Peyer's patch (tissue), 4 donors: Measurements from ENCODE around the gene ACER3. TPM values are rescaled to one million over a fixed set of nuclear protein-coding genes. Genes with fewer than 3 reads are reported as not detected.

ENCODE experiments used
- DNase-seq, 3 donors: peaks; one replicate each; pipeline ENCODE4 v3.0.0-alpha.2; 2017 to 2019
- H3K27ac ChIP-seq, 4 donors: fragments of 200-600 bp; sonication (generic); one replicate each; pipeline ENCODE4 v1.5.1; 2016 to 2019
- H3K27me3 ChIP-seq, 2 donors: fragments of 200-600 bp; sonication (generic); one replicate each; pipeline ENCODE4 v1.5.1; 2019
- H3K36me3 ChIP-seq, 3 donors: fragments of 200-600 bp; sonication (generic); one replicate each; pipeline ENCODE4 v1.5.1; 2016 to 2019
- H3K4me1 ChIP-seq, 4 donors: fragments of 200-600 bp; sonication (generic); one replicate each; pipeline ENCODE4 v1.5.1; 2016 to 2019
- H3K4me3 ChIP-seq, 4 donors: fragments of 200-600 bp; sonication (generic); 1 replicate in 3 of 4; 2 replicates in 1 of 4; pipeline ENCODE4 v1.5.1; 2016 to 2019; ENCODE audit warnings: mild to moderate bottlenecking in 1 of 4
- H3K9me3 ChIP-seq, 4 donors: fragments of 200-600 bp; sonication (generic); one replicate each; pipeline ENCODE4 v1.5.1; 2016 to 2019; ENCODE audit warnings: mild to moderate bottlenecking in 1 of 4
- CTCF ChIP-seq, 6 experiments: fragments of 450-650 bp in 4 of 6; fragments of 200-600 bp in 2 of 6; sonication (generic) in 1 of 6; IDR thresholded peaks; one replicate each; pipeline ENCODE4 v1.5.1; 2017 to 2019; ENCODE audit warnings: antibody characterized with exemption in 6 of 6, mild to moderate bottlenecking in 3 of 6, moderate library complexity in 1 of 6
- POLR2A ChIP-seq, 2 donors: fragments of 450-650 bp; IDR thresholded peaks; one replicate each; pipeline ENCODE4 v1.5.1; 2017; ENCODE audit warnings: antibody characterized with exemption in 2 of 2, mild to moderate bottlenecking in 2 of 2, moderate library complexity in 2 of 2
- total RNA-seq, 4 donors: library from RNA; depleted of rRNA; stranded (reverse); fragments of >200 nt; gene quantifications; one replicate each; pipeline ENCODE4 v1.1.0, GENCODE V29; 2016

Gene ACER3
- total RNA-seq, 4 donors from 2014 or later, result 13.2 to 25.5 (median 19.8) TPM

DNA sequence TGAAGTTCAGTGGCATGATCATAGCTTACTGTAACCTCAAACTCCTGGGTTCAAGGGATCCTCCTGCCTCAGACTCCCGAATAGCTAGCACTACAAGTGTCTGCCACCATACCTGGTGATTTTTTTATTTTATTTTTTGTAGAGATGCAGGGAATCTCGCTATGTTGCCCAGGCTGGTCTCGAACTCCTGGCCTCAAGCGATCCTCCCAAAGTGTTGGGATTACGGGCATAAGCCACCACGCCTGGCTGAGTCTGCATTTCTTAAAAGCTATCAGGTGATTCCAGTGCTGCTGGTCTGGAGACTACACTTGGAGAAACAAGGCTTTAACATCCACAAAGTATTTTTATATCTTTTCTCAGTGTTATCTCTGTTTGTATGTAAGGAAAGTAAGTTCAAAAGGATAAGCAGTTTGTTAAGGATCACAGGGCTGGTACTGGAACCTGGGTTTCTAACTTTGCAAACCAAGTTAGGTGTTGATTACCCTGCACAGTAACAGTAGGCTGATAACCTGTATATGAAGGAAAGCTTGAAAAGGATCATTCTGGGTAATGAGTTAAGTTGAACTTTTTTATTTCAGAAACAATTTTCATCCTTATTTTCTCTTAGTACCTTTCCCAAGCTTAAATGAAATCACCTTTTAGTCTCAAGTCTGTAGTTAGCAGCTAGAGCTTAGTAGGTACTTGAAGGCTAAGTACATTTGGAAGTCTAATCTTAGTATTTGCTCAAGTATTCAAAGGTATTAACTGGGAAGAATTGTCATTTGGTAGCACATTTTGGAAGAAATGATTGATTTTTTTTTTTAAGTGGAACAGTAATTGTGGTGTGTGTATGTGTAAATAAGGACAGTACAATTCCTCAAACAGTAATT, 12.5 kb downstream of the ACER3 start:
- no peaks in the 10 kb centered on the region for H3K9me3 ChIP-seq
- H3K27me3 ChIP-seq, result no peaks in the 10 kb centered on the region
- no peak for TF ChIP-seq CTCF (IDR thresholded peaks at IDR 0.05)
- no peak for TF ChIP-seq POLR2A (IDR thresholded peaks at IDR 0.05)
- no peak for DNase-seq
- no peak overlapping the region for H3K27ac ChIP-seq
- H3K36me3 ChIP-seq, result peaks cover 0 to 9% (median 0%) of the 10 kb centered on the region in 3 donors
- H3K4me3 ChIP-seq, result no peak overlapping the region
- no peaks in the 10 kb centered on the region for H3K4me1 ChIP-seq

GRCh38 chr11:76878014-76878413, 17.3 kb downstream of the ACER3 start:
- H3K9me3 ChIP-seq, result no peaks in the 10 kb centered on the region
- no peak overlapping the region for H3K4me3 ChIP-seq
- H3K27ac ChIP-seq, result no peak overlapping the region
- no peaks in the 10 kb centered on the region for H3K36me3 ChIP-seq
- no peaks in the 10 kb centered on the region for H3K4me1 ChIP-seq
- TF ChIP-seq POLR2A (IDR thresholded peaks at IDR 0.05), result no peak
- TF ChIP-seq CTCF (IDR thresholded peaks at IDR 0.05), result no peak
- DNase-seq, result no peak
- H3K27me3 ChIP-seq, result no peaks in the 10 kb centered on the region

- H3K9me3 ChIP-seq, result no peaks in the 10 kb centered on the region
- no peak overlapping the region for H3K27ac ChIP-seq
- H3K4me3 ChIP-seq, result no peak overlapping the region
- H3K4me1 ChIP-seq, result no peaks in the 10 kb centered on the region
- TF ChIP-seq POLR2A (IDR thresholded peaks at IDR 0.05), result no peak
- no peak for TF ChIP-seq CTCF (IDR thresholded peaks at IDR 0.05)
- H3K27me3 ChIP-seq, result no peaks in the 10 kb centered on the region
- DNase-seq, result no peak
- H3K36me3 ChIP-seq, result no peaks in the 10 kb centered on the region
Measured at GRCh38 chr11:76880314-76880713, 19.6 kb downstream of the ACER3 start.

- no peaks in the 10 kb centered on the region for H3K36me3 ChIP-seq
- no peak overlapping the region for H3K4me3 ChIP-seq
- TF ChIP-seq CTCF (IDR thresholded peaks at IDR 0.05) (no peak), POLR2A (IDR thresholded peaks at IDR 0.05) (no peak)
- no peak for DNase-seq
- no peak overlapping the region for H3K27ac ChIP-seq
- H3K27me3 ChIP-seq, result no peaks in the 10 kb centered on the region
- H3K4me1 ChIP-seq, result no peaks in the 10 kb centered on the region
- H3K9me3 ChIP-seq, result no peaks in the 10 kb centered on the region
Measured at GRCh38 chr11:76880956-76881355, 20.2 kb downstream of the ACER3 start.

- DNase-seq, result no peak
- Histone ChIP-seq H3K36me3 (no peaks in the 10 kb centered on the region), H3K9me3 (no peaks in the 10 kb centered on the region), H3K4me3 (no peak overlapping the region), H3K27me3 (no peaks in the 10 kb centered on the region), H3K4me1 (peaks cover 0 to 5% (median 0%) of the 10 kb centered on the region in 4 donors), H3K27ac (no peak overlapping the region)
- TF ChIP-seq POLR2A (IDR thresholded peaks at IDR 0.05), result no peak
- no peak for TF ChIP-seq CTCF (IDR thresholded peaks at IDR 0.05)
Measured at GRCh38 chr11:76885390-76886097, 24.8 kb downstream of the ACER3 start.
